Keratinocyte (primary cell): ENCODE data around the gene RRP36. TPM values are rescaled to one million over a fixed set of nuclear protein-coding genes. Genes with fewer than 3 reads are reported as not detected.

Experiments
- DNase-seq: peaks from one replicate; pipeline ENCODE4 v3.0.0-alpha.2; 2011; ENCODE audit warnings: low read depth, missing footprints, low spot score
- FAIRE-seq: peaks from 2 replicates; lab custom pipeline; 2011; peaks lifted over from hg19 to GRCh38; lab: Jason Lieb, UNC
- H2AFZ ChIP-seq: 2 replicates; pipeline ENCODE4 v1.6.0; 2012; ENCODE audit warnings: low read length, control low read depth, inconsistent platforms; ENCODE audit not compliant: control insufficient read depth
- H3K27ac ChIP-seq: 2 replicates; pipeline ENCODE4 v1.5.1; 2011; ENCODE audit warnings: low read length; ENCODE audit not compliant: control insufficient read depth, insufficient read depth
- H3K27me3 ChIP-seq: 3 replicates; pipeline ENCODE4 v1.6.0; 2011; ENCODE audit warnings: low read length; ENCODE audit not compliant: control insufficient read depth, insufficient read depth; ENCODE audit errors: extremely low read depth
- H3K36me3 ChIP-seq, 2 experiments: 2 replicates in 1 of 2; 3 replicates in 1 of 2; pipeline ENCODE4 v1.5.1; 2011; ENCODE audit warnings: low read length in 2 of 2, mild to moderate bottlenecking in 1 of 2; ENCODE audit not compliant: control insufficient read depth in 2 of 2, insufficient read depth in 2 of 2; ENCODE audit errors: extremely low read depth in 1 of 2
- H3K4me1 ChIP-seq: 3 replicates; pipeline ENCODE4 v1.5.1; 2011; ENCODE audit warnings: low read length; ENCODE audit not compliant: control insufficient read depth, insufficient read depth; ENCODE audit errors: extremely low read depth
- H3K4me2 ChIP-seq: 3 replicates; pipeline ENCODE4 v1.6.0; 2011; ENCODE audit warnings: low read depth, low read length; ENCODE audit not compliant: control insufficient read depth, insufficient read depth; ENCODE audit errors: extremely low read depth
- H3K4me3 ChIP-seq, 3 experiments: fragments of 200-600 bp in 1 of 3; sonication (generic) in 1 of 3; 2 replicates in 2 of 3; 3 replicates in 1 of 3; pipeline ENCODE4 v1.5.1; 2011 to 2016; ENCODE audit warnings: low read length in 3 of 3, mild to moderate bottlenecking in 3 of 3, control low read depth in 2 of 3, inconsistent platforms in 1 of 3, low read depth in 1 of 3, mixed read lengths in 1 of 3, mixed run types in 1 of 3, moderate library complexity in 1 of 3; ENCODE audit not compliant: control insufficient read depth in 2 of 3, insufficient read depth in 2 of 3; ENCODE audit errors: extremely low read depth in 1 of 3
- H3K79me2 ChIP-seq: 2 replicates; pipeline ENCODE4 v1.6.0; 2012; ENCODE audit warnings: low read length; ENCODE audit not compliant: control insufficient read depth, insufficient read depth
- H3K9ac ChIP-seq: 3 replicates; pipeline ENCODE4 v1.6.0; 2011; ENCODE audit warnings: low read length; ENCODE audit not compliant: control insufficient read depth, insufficient read depth; ENCODE audit errors: extremely low read depth
- H3K9me1 ChIP-seq: 3 replicates; pipeline ENCODE4 v1.6.0; 2011; ENCODE audit warnings: low read length; ENCODE audit not compliant: control insufficient read depth, insufficient read depth; ENCODE audit errors: extremely low read depth
- H3K9me3 ChIP-seq: 2 replicates; pipeline ENCODE4 v1.5.1; 2012; ENCODE audit warnings: low read depth, low read length; ENCODE audit not compliant: control insufficient read depth
- H4K20me1 ChIP-seq: 3 replicates; pipeline ENCODE4 v1.6.0; 2011; ENCODE audit warnings: low read length; ENCODE audit not compliant: control insufficient read depth, insufficient read depth; ENCODE audit errors: extremely low read depth
- EZH2 ChIP-seq: IDR thresholded peaks from one replicate; pipeline ENCODE4 v1.6.1; 2012; ENCODE audit warnings: inconsistent platforms, mild to moderate bottlenecking, low read length, moderate library complexity
- dilution Hi-C: fragments of 300-500 bp; cut with MboI; formaldehyde crosslinking; loops from one replicate; pipeline ENCODE4 v1.7.0; 2020; ENCODE audit warnings: low sequenced_read_pairs; ENCODE audit not compliant: extremely low pct_ligation_motif_present
- polyA plus RNA-seq, 5 experiments: library from polyadenylated mRNA; depleted of rRNA in 3 of 5; stranded (reverse) in 3 of 5; stranded (forward) in 1 of 5; unstranded in 1 of 5; fragments of >200 nt; gene quantifications; 1 replicate in 1 of 5; 2 replicates in 3 of 5; 3 replicates in 1 of 5; pipeline versions ENCODE4 v1.2.1 to v1.2.3, GENCODE V29; 2011 to 2012; ENCODE audit warnings: missing spikeins in 2 of 5, low read depth in 1 of 5, low replicate concordance in 1 of 5
- TF ChIP-seq, protein P1 (sequence below), 3 experiments: IDR thresholded peaks in 1 of 3; conservative IDR thresholded peaks in 1 of 3; optimal IDR thresholded peaks in 1 of 3; 2 replicates in 2 of 3; 3 replicates in 1 of 3; pipeline versions ENCODE3 to v1.5.1; 2011; ENCODE audit warnings: low read length in 3 of 3, mild to moderate bottlenecking in 3 of 3, moderate library complexity in 2 of 3, control low read depth in 1 of 3, inconsistent platforms in 1 of 3; ENCODE audit not compliant: insufficient read depth in 2 of 3; ENCODE audit errors: extremely low read depth in 1 of 3

The RRP36 gene
- polyA plus RNA-seq, 1 donor (not counting 4 experiments of a cell fraction or from before 2014, with no cell fraction given): 67.5 TPM

DNA sequence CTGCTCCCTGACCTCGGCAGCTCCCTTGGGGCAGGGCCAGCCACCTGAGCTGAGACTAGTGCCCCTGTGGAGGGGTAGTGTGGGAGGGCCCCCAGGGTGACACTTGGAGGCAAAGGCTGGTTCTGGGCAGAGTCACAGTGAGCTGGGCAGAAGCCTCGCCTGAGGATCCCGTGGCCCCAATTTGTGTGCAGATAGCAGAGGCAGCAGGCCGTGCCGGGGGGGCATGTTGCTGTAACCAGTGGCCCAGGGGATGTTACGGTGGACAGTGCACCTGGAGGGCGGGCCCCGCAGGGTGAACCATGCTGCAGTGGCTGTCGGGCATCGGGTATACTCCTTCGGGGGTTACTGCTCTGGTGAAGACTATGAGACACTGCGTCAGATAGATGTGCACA lies 4.5 kb upstream of the RRP36 start:
- no peak for FAIRE-seq
- Histone ChIP-seq H3K4me2 (no peak overlapping the region), H3K9me1 (no peaks in the 10 kb centered on the region), H4K20me1 (no peaks in the 10 kb centered on the region), H3K27me3 (no peaks in the 10 kb centered on the region), H3K27ac (no peak overlapping the region), H3K4me3 (no peak overlapping the region), H2AFZ (no peak overlapping the region), H3K79me2 (peaks cover 45% of the 10 kb centered on the region), H3K36me3 (peaks cover 16 to 18% of the 10 kb centered on the region in 2 experiments), H3K9ac (no peak overlapping the region), H3K9me3 (no peaks in the 10 kb centered on the region), H3K4me1 (peaks cover 23% of the 10 kb centered on the region)
- dilution Hi-C loops: no loop called here
- TF ChIP-seq, protein P1, sequence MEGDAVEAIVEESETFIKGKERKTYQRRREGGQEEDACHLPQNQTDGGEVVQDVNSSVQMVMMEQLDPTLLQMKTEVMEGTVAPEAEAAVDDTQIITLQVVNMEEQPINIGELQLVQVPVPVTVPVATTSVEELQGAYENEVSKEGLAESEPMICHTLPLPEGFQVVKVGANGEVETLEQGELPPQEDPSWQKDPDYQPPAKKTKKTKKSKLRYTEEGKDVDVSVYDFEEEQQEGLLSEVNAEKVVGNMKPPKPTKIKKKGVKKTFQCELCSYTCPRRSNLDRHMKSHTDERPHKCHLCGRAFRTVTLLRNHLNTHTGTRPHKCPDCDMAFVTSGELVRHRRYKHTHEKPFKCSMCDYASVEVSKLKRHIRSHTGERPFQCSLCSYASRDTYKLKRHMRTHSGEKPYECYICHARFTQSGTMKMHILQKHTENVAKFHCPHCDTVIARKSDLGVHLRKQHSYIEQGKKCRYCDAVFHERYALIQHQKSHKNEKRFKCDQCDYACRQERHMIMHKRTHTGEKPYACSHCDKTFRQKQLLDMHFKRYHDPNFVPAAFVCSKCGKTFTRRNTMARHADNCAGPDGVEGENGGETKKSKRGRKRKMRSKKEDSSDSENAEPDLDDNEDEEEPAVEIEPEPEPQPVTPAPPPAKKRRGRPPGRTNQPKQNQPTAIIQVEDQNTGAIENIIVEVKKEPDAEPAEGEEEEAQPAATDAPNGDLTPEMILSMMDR (optimal IDR thresholded peaks at IDR 0.05 in 1 of 3, IDR thresholded peaks at IDR 0.05 in 1 of 3, conservative IDR thresholded peaks at IDR 0.05 in 1 of 3; ENCODE audit: extremely low read depth in 1 of 3, insufficient read depth in 2 of 3, low read length in 3 of 3): no peak
- TF ChIP-seq EZH2: no peak
- DNase-seq: no peak

DNA sequence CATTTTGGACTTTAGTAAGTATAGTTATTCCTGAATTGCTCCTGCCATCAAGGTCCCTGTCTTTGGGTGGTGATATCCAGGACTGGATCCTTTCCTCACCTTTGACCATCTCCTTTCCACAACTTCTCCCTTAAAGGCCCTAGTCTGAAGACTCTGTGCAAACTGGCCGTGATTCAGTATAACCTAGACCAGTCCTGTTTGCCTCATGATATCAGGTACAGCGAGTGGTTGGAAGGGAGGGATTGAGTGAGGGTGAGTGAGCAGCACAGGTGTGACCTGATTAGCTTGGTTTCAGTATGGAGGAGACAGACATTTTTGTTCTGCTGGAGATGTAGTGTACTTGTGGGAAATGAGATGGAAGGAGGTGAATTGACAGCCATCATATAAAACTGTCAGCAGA lies 2.3 kb upstream of the RRP36 start:
- no peak overlapping the region for H3K4me2 ChIP-seq
- no peak overlapping the region for H2AFZ ChIP-seq
- H4K20me1 ChIP-seq: no peaks in the 10 kb centered on the region
- no peak for FAIRE-seq
- H3K9me3 ChIP-seq: no peaks in the 10 kb centered on the region
- H3K9me1 ChIP-seq: no peaks in the 10 kb centered on the region
- H3K27ac ChIP-seq: no peak overlapping the region
- dilution Hi-C loops: no loop called here
- no peak for DNase-seq
- H3K36me3 ChIP-seq: peaks cover 8 to 16% of the 10 kb centered on the region in 2 experiments
- no peak overlapping the region for H3K4me3 ChIP-seq
- TF ChIP-seq, protein P1 (optimal IDR thresholded peaks at IDR 0.05 in 1 of 3, IDR thresholded peaks at IDR 0.05 in 1 of 3, conservative IDR thresholded peaks at IDR 0.05 in 1 of 3; ENCODE audit: extremely low read depth in 1 of 3, insufficient read depth in 2 of 3, low read length in 3 of 3): no peak
- no peak for TF ChIP-seq EZH2
- peaks cover 57% of the 10 kb centered on the region for H3K79me2 ChIP-seq
- H3K9ac ChIP-seq: no peak overlapping the region
- peaks cover 15% of the 10 kb centered on the region for H3K4me1 ChIP-seq
- no peaks in the 10 kb centered on the region for H3K27me3 ChIP-seq
